ENCODE results near the gene TNFAIP8. TPM values are rescaled to one million over a fixed set of nuclear protein-coding genes. Genes with fewer than 3 reads are reported as not detected.

TNFAIP8 gene
- total RNA-seq, 1 experiment from 2014 or later = 16.4 TPM

GRCh38 chr5:119400245-119400644, 44.4 kb downstream of the TNFAIP8 start:
- DNase-seq = peak in 1 of 2 experiments; percentile 43
- no peaks in the 10 kb centered on the region for H3K36me3 ChIP-seq (ENCODE audit: low read depth)
- no peak overlapping the region for H2AFZ ChIP-seq
- H3K79me2 ChIP-seq (ENCODE audit: low read depth) = no peaks in the 10 kb centered on the region
- H3K9me2 ChIP-seq (ENCODE audit: insufficient read depth) = no peaks in the 10 kb centered on the region
- CTCF ChIA-PET = no interaction called here
- no peak for TF ChIP-seq EZH2 (IDR thresholded peaks at IDR 0.05; ENCODE audit: low read depth)
- TF ChIP-seq CTCF (conservative IDR thresholded peaks at IDR 0.05) = no peak
- POLR2A ChIA-PET (ENCODE audit: unreplicated experiment) = interaction anchor here (0.5 kb wide), 1 partner anchor 1131 kb away, joined by 3 read pairs; no protein-coding TSS in a partner anchor
- no peak overlapping the region for H3K27ac ChIP-seq
- BruUV-seq (replicated peaks) = no TSS peak
- no peak overlapping the region for H3K4me3 ChIP-seq
- no peaks in the 10 kb centered on the region for H4K20me1 ChIP-seq (ENCODE audit: insufficient read depth)
- no peaks in the 10 kb centered on the region for H3K9me3 ChIP-seq (ENCODE audit: insufficient read depth, low read depth)
- no peaks in the 10 kb centered on the region for H3K27me3 ChIP-seq (ENCODE audit: insufficient read depth, low read depth)
- H3K4me1 ChIP-seq (replicated peaks; ENCODE audit: insufficient read depth) = no peaks in the 10 kb centered on the region
- no peak overlapping the region for H3K4me2 ChIP-seq
- intact Hi-C loops (cut with micrococcal nuclease; ENCODE audit: unreplicated experiment) = no loop called here
- H3F3A ChIP-seq (ENCODE audit: insufficient read depth, low read depth) = no peaks in the 10 kb centered on the region

- Histone ChIP-seq H4K20me1 (ENCODE audit: insufficient read depth) (no peaks in the 10 kb centered on the region), H3K27me3 (ENCODE audit: insufficient read depth, low read depth) (no peaks in the 10 kb centered on the region), H3K27ac (no peak overlapping the region), H3K9me2 (ENCODE audit: insufficient read depth) (no peaks in the 10 kb centered on the region), H3K9me3 (ENCODE audit: insufficient read depth, low read depth) (no peaks in the 10 kb centered on the region), H3K36me3 (ENCODE audit: low read depth) (no peaks in the 10 kb centered on the region), H3K4me3 (no peak overlapping the region), H3K4me2 (no peak overlapping the region), H3F3A (ENCODE audit: insufficient read depth, low read depth) (no peaks in the 10 kb centered on the region), H2AFZ (no peak overlapping the region), H3K4me1 (replicated peaks; ENCODE audit: insufficient read depth) (no peaks in the 10 kb centered on the region), H3K79me2 (ENCODE audit: low read depth) (no peaks in the 10 kb centered on the region)
- no TSS peak for BruUV-seq (replicated peaks)
- DNase-seq = no peak
- POLR2A ChIA-PET (ENCODE audit: unreplicated experiment) = interaction anchor here (0.5 to 0.6 kb wide), 2 partner anchors 86 to 621 kb away, joined by 11 to 12 read pairs; no protein-coding TSS in a partner anchor
- CTCF ChIA-PET = interaction anchor here (0.6 kb wide), 1 partner anchor 1995 kb away, joined by 4 read pairs; no protein-coding TSS in a partner anchor
- TF ChIP-seq EZH2 (IDR thresholded peaks at IDR 0.05; ENCODE audit: low read depth) (no peak), CTCF (conservative IDR thresholded peaks at IDR 0.05) (no peak)
- intact Hi-C loops (cut with micrococcal nuclease; ENCODE audit: unreplicated experiment) = no loop called here
Observed at GRCh38 chr5:119402081-119402480, 46.3 kb downstream of the TNFAIP8 start.

DNA sequence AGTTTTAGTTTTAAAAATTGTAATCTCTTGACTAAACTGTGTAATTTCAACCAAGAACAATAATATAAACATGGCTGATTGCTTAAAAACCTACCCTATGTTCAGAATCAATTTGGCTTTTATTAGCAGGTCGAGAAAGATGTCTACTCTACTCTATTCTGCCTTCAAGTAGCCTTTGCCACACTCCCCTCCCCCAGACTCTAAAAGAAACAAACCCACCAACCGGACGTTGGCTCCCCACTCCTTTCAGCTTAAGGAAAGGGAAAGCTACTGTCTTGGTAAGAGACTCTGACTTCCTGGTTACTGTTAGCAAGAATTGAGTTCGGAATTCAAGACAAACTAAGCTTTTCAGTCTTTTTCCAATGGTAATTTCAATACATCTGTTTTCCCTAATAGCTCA, 46.7 kb downstream of the TNFAIP8 start:
- no peak for DNase-seq
- Histone ChIP-seq H3K4me2 (no peak overlapping the region), H3F3A (ENCODE audit: insufficient read depth, low read depth) (no peaks in the 10 kb centered on the region), H3K27ac (no peak overlapping the region), H2AFZ (no peak overlapping the region), H3K9me3 (ENCODE audit: insufficient read depth, low read depth) (no peaks in the 10 kb centered on the region), H3K27me3 (ENCODE audit: insufficient read depth, low read depth) (no peaks in the 10 kb centered on the region), H3K36me3 (ENCODE audit: low read depth) (no peaks in the 10 kb centered on the region), H3K4me3 (no peak overlapping the region), H3K9me2 (ENCODE audit: insufficient read depth) (no peaks in the 10 kb centered on the region), H3K4me1 (replicated peaks; ENCODE audit: insufficient read depth) (no peaks in the 10 kb centered on the region), H3K79me2 (ENCODE audit: low read depth) (no peaks in the 10 kb centered on the region), H4K20me1 (ENCODE audit: insufficient read depth) (no peaks in the 10 kb centered on the region)
- TF ChIP-seq CTCF (conservative IDR thresholded peaks at IDR 0.05) = no peak
- no peak for TF ChIP-seq EZH2 (IDR thresholded peaks at IDR 0.05; ENCODE audit: low read depth)
- intact Hi-C loops (cut with micrococcal nuclease; ENCODE audit: unreplicated experiment) = no loop called here
- CTCF ChIA-PET = no interaction called here
- BruUV-seq (replicated peaks) = no TSS peak
- POLR2A ChIA-PET (ENCODE audit: unreplicated experiment) = no interaction called here
